LHCN-M2 (cell line): ENCODE measurements around the gene VPS51. TPM values are rescaled to one million over a fixed set of nuclear protein-coding genes. Genes with fewer than 3 reads are reported as not detected.

Experiments
- DNase-seq: peaks from one replicate; pipeline ENCODE4 v3.0.0-alpha.2; 2012; ENCODE audit warnings: low read depth
- total RNA-seq: library from RNA; depleted of rRNA; stranded (reverse); fragments of >200 nt; gene quantifications from 2 replicates; pipeline ENCODE4 v1.2.3, GENCODE V29; 2014

Gene VPS51
- total RNA-seq, 1 experiment from 2014 or later: 174 TPM

- no peak for DNase-seq
Measured at GRCh38 chr11:65071907-65072630, 23.9 kb upstream of the VPS51 start.

- DNase-seq: no peak
Measured at GRCh38 chr11:65072631-65072966, 23.4 kb upstream of the VPS51 start.

- DNase-seq: peak; percentile 11
Measured at GRCh38 chr11:65077451-65077850, 18.6 kb upstream of the VPS51 start.

- DNase-seq: peak; percentile 19
Measured at GRCh38 chr11:65078151-65078550, 17.9 kb upstream of the VPS51 start.

GRCh38 chr11:65078786-65079342, 17.1 kb upstream of the VPS51 start:
- no peak for DNase-seq

- DNase-seq: no peak
Measured at GRCh38 chr11:65083134-65083833, 12.7 kb upstream of the VPS51 start.

- peak; percentile 94 for DNase-seq
Measured at GRCh38 chr11:65083834-65084597, 12.0 kb upstream of the VPS51 start, which contains the start of the genes CDCA5 and ZFPL1. Gene CDCA5 (minus strand): TSS chr11:65084040. CDS start chr11:65083978, 62 bp downstream. Gene ZFPL1 (plus strand): TSS chr11:65084222. CDS start chr11:65084699, 477 bp downstream.

GRCh38 chr11:65084598-65085375, 11.2 kb upstream of the VPS51 start:
- DNase-seq: no peak

GRCh38 chr11:65085446-65085845, 10.6 kb upstream of the VPS51 start:
- DNase-seq: no peak

- DNase-seq: no peak
Measured at GRCh38 chr11:65086809-65087208, 9.2 kb upstream of the VPS51 start.

GRCh38 chr11:65087216-65087615, 8.8 kb upstream of the VPS51 start:
- DNase-seq: no peak

GRCh38 chr11:65087827-65088226, 8.2 kb upstream of the VPS51 start:
- no peak for DNase-seq

- no peak for DNase-seq
Measured at GRCh38 chr11:65089621-65090020, 6.4 kb upstream of the VPS51 start.

GRCh38 chr11:65090628-65091027, 5.4 kb upstream of the VPS51 start:
- DNase-seq: no peak

- no peak for DNase-seq
Measured at GRCh38 chr11:65095427-65095826, 587 bp upstream of the VPS51 start.

GRCh38 chr11:65096926-65097325, 912 bp downstream of the VPS51 start:
- no peak for DNase-seq

- no peak for DNase-seq
Measured at GRCh38 chr11:65100674-65101350, 4.8 kb downstream of the VPS51 start.

- DNase-seq: no peak
Measured at GRCh38 chr11:65102142-65103095, 6.4 kb downstream of the VPS51 start.

GRCh38 chr11:65103476-65103875, 7.5 kb downstream of the VPS51 start:
- peak; percentile 71 for DNase-seq
